ENCODE measurements around the gene SMPDL3B. TPM values are rescaled to one million over a fixed set of nuclear protein-coding genes. Genes with fewer than 3 reads are reported as not detected.

SMPDL3B gene
- polyA plus RNA-seq, 3 donors: 0.13 to 0.21 TPM; not detected in 1

DNA sequence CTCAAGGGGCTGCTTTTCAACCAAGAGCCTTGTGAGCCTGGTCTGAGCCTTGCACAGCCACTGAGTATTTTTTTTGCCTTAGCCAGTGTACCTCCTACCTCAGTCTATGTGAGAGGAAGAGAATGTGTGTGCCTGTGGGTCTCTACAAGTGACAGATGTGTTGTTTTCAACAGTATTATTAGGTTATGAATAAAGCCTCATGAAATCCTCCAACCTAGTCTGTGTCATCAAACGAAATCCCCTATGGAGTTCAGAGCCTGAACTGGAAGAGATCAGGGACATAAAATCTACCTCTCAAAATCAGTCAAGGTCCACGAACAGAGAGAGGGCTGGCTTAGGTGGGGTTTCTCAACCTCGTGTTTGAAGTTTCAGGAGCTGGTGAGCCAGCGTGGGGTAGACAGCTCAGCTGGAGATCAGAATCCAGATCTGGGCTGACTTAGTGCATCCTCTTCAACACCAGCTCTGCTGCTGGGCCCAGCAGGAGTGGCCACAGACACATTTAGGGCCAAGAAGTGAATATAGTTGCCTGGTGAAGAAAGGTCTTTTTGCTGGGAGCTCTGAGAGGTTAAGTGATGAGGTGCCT is 33.2 kb downstream of the SMPDL3B start:
- peaks cover 6% of the 10 kb centered on the region for H4K20me1 ChIP-seq (ENCODE audit: insufficient read depth, low read length)
- no peak overlapping the region for H3K4me3 Mint-ChIP-seq
- no peaks in the 10 kb centered on the region for H3K27me3 ChIP-seq (ENCODE audit: control insufficient read depth in 2 of 2, insufficient read depth in 2 of 2, low read length in 2 of 2)
- H3K4me1 Mint-ChIP-seq: peaks cover 13% of the 10 kb centered on the region
- H3K9ac ChIP-seq (ENCODE audit: insufficient read depth, low read length, poor library complexity, severe bottlenecking): no peak overlapping the region
- H3K27ac ChIP-seq (ENCODE audit: low read depth in 1 of 2, low read length in 2 of 2): peak overlapping the region in 1 of 2 donors; percentile 20
- no peak overlapping the region for H3K4me3 ChIP-seq (replicated peaks in 1 of 3; ENCODE audit: low read depth in 2 of 3, low read length in 3 of 3)
- no peaks in the 10 kb centered on the region for H3K9me3 ChIP-seq (replicated peaks in 1 of 2; ENCODE audit: control insufficient read depth in 1 of 2, insufficient read depth in 1 of 2, low read length in 2 of 2)
- peaks cover 2 to 6% of the 10 kb centered on the region in 2 donors for H3K4me1 ChIP-seq (ENCODE audit: control insufficient read depth in 1 of 2, insufficient read depth in 2 of 2, low read length in 2 of 2)
- TF ChIP-seq, protein P1, sequence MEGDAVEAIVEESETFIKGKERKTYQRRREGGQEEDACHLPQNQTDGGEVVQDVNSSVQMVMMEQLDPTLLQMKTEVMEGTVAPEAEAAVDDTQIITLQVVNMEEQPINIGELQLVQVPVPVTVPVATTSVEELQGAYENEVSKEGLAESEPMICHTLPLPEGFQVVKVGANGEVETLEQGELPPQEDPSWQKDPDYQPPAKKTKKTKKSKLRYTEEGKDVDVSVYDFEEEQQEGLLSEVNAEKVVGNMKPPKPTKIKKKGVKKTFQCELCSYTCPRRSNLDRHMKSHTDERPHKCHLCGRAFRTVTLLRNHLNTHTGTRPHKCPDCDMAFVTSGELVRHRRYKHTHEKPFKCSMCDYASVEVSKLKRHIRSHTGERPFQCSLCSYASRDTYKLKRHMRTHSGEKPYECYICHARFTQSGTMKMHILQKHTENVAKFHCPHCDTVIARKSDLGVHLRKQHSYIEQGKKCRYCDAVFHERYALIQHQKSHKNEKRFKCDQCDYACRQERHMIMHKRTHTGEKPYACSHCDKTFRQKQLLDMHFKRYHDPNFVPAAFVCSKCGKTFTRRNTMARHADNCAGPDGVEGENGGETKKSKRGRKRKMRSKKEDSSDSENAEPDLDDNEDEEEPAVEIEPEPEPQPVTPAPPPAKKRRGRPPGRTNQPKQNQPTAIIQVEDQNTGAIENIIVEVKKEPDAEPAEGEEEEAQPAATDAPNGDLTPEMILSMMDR (IDR thresholded peaks at IDR 0.05): no peak
- intact Hi-C loops (cut with micrococcal nuclease): no loop called here
- H3K27me3 Mint-ChIP-seq (ENCODE audit: low read depth in 3 of 3): no peaks in the 10 kb centered on the region
- 100% methylated on average over 1 of the region's 4 CpGs for WGBS (ENCODE audit: insufficient coverage)
- H3K4me2 ChIP-seq (replicated peaks; ENCODE audit: extremely low read depth, low read length, poor library complexity, severe bottlenecking): no peak overlapping the region
- H3K27ac Mint-ChIP-seq: peak overlapping the region in 4 of 7 donors; percentile 58 to 86 (median 72)
- no peak overlapping the region for H2AFZ ChIP-seq (ENCODE audit: insufficient read depth, low read depth, low read length, poor library complexity, severe bottlenecking)
- no peaks in the 10 kb centered on the region for H3K79me2 ChIP-seq (ENCODE audit: insufficient read depth, low read length)
- H3K9me3 Mint-ChIP-seq: no peaks in the 10 kb centered on the region
- no peak for DNase-seq
- H3K36me3 Mint-ChIP-seq: peaks cover 77 to 81% of the 10 kb centered on the region in 2 donors
- peaks cover 66 to 87% of the 10 kb centered on the region in 2 donors for H3K36me3 ChIP-seq (replicated peaks in 1 of 2; ENCODE audit: control insufficient read depth in 1 of 2, insufficient read depth in 2 of 2, low read length in 2 of 2)

DNA sequence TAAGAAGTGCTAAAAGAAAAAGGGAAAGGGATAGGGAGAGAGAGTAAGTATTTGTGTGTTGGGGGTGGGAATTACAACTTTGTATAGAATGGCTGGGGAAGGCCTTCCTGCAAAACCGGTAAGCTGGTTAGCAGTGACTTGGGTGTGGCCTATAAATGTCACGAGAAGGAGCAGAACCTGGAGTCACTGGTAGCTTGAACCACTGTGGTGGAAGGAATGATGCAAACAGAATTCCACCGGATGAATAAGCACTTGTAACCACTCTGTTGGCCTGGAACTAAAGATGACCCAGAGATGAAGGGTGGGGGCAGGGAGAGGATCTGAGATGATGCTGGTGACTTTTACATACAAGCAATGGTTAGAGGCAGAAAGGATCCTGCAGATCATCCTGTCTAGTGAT is 33.9 kb downstream of the SMPDL3B start:
- H3K9me3 Mint-ChIP-seq: no peaks in the 10 kb centered on the region
- H3K4me1 Mint-ChIP-seq: peaks cover 13% of the 10 kb centered on the region
- Histone ChIP-seq H3K36me3 (replicated peaks in 1 of 2; ENCODE audit: control insufficient read depth in 1 of 2, insufficient read depth in 2 of 2, low read length in 2 of 2) (peaks cover 66 to 87% of the 10 kb centered on the region in 2 donors), H2AFZ (ENCODE audit: insufficient read depth, low read depth, low read length, poor library complexity, severe bottlenecking) (no peak overlapping the region), H3K27me3 (ENCODE audit: control insufficient read depth in 2 of 2, insufficient read depth in 2 of 2, low read length in 2 of 2) (no peaks in the 10 kb centered on the region), H3K4me1 (ENCODE audit: control insufficient read depth in 1 of 2, insufficient read depth in 2 of 2, low read length in 2 of 2) (peaks cover 2 to 6% of the 10 kb centered on the region in 2 donors), H4K20me1 (ENCODE audit: insufficient read depth, low read length) (peaks cover 6% of the 10 kb centered on the region), H3K4me2 (replicated peaks; ENCODE audit: extremely low read depth, low read length, poor library complexity, severe bottlenecking) (no peak overlapping the region), H3K79me2 (ENCODE audit: insufficient read depth, low read length) (no peaks in the 10 kb centered on the region), H3K4me3 (replicated peaks in 1 of 3; ENCODE audit: low read depth in 2 of 3, low read length in 3 of 3) (no peak overlapping the region), H3K27ac (ENCODE audit: low read depth in 1 of 2, low read length in 2 of 2) (no peak overlapping the region), H3K9me3 (replicated peaks in 1 of 2; ENCODE audit: control insufficient read depth in 1 of 2, insufficient read depth in 1 of 2, low read length in 2 of 2) (no peaks in the 10 kb centered on the region), H3K9ac (ENCODE audit: insufficient read depth, low read length, poor library complexity, severe bottlenecking) (no peak overlapping the region)
- H3K4me3 Mint-ChIP-seq: no peak overlapping the region
- TF ChIP-seq, protein P1 (IDR thresholded peaks at IDR 0.05): no peak
- no peaks in the 10 kb centered on the region for H3K27me3 Mint-ChIP-seq (ENCODE audit: low read depth in 3 of 3)
- peak overlapping the region in 3 of 7 donors; percentile 68 to 86 (median 76) for H3K27ac Mint-ChIP-seq
- 66% methylated on average over 3 of the region's 3 CpGs for WGBS (ENCODE audit: insufficient coverage)
- intact Hi-C loops (cut with micrococcal nuclease): no loop called here
- H3K36me3 Mint-ChIP-seq: peaks cover 78 to 81% of the 10 kb centered on the region in 2 donors
- DNase-seq: peak in 2 of 3 donors; percentile 27 to 55
